GM23338 (cell line): ENCODE results near the gene VDR. TPM values are rescaled to one million over a fixed set of nuclear protein-coding genes. Genes with fewer than 3 reads are reported as not detected.

ENCODE experiments used
- ATAC-seq: fragments of 200-7000 bp; cut with Tn5 transposase; 3 replicates; pipeline ENCODE4 v1.9.1; 2020
- DNase-seq: peaks from one replicate; pipeline ENCODE4 v3.0.0-alpha.2; 2015; ENCODE audit warnings: low spot score
- H2AFZ ChIP-seq: fragments of 200-600 bp; sonication (generic); 2 replicates; pipeline ENCODE4 v1.8.0; 2016; ENCODE audit warnings: antibody characterized with exemption, mild to moderate bottlenecking, moderate library complexity
- H3F3A ChIP-seq: fragments of 200-600 bp; sonication (generic); replicated peaks from 2 replicates; pipeline ENCODE4 v1.8.0; 2017; ENCODE audit warnings: antibody characterized with exemption, mixed run types, low read depth
- H3K27ac ChIP-seq: fragments of 200-600 bp; sonication (generic); 2 replicates; pipeline ENCODE4 v1.6.1; 2016; ENCODE audit warnings: low read depth
- H3K27me3 ChIP-seq: fragments of 200-600 bp; sonication (generic); 2 replicates; pipeline ENCODE4 v1.8.0; 2016; ENCODE audit warnings: mild to moderate bottlenecking, mixed run types, moderate library complexity; ENCODE audit not compliant: insufficient read depth
- H3K36me3 ChIP-seq: fragments of 200-600 bp; sonication (generic); 2 replicates; pipeline ENCODE4 v1.8.0; 2016; ENCODE audit warnings: mild to moderate bottlenecking; ENCODE audit not compliant: insufficient read depth
- H3K4me1 ChIP-seq: fragments of 200-600 bp; sonication (generic); 2 replicates; pipeline ENCODE4 v1.8.0; 2016; ENCODE audit warnings: mild to moderate bottlenecking, moderate library complexity; ENCODE audit not compliant: insufficient read depth
- H3K4me2 ChIP-seq: fragments of 200-600 bp; sonication (generic); 2 replicates; pipeline ENCODE4 v1.7.1; 2017; ENCODE audit warnings: mixed run types
- H3K4me3 ChIP-seq: fragments of 200-600 bp; sonication (generic); 2 replicates; pipeline ENCODE4 v1.6.1; 2016; ENCODE audit warnings: mixed run types
- H3K79me2 ChIP-seq: fragments of 200-600 bp; sonication (generic); replicated peaks from 2 replicates; pipeline ENCODE4 v1.8.0; 2017; ENCODE audit warnings: mild to moderate bottlenecking; ENCODE audit not compliant: insufficient read depth
- H3K9me2 ChIP-seq: fragments of 200-600 bp; sonication (generic); 2 replicates; pipeline ENCODE4 v1.8.0; 2017; ENCODE audit not compliant: insufficient read depth
- H4K20me1 ChIP-seq: fragments of 200-600 bp; sonication (generic); replicated peaks from 2 replicates; pipeline ENCODE4 v1.8.0; 2017; ENCODE audit warnings: mild to moderate bottlenecking; ENCODE audit not compliant: insufficient read depth
- H3K27ac Mint-ChIP-seq: 2 replicates; pipeline ENCODE4 v1.8.0; 2020; ENCODE audit warnings: inconsistent platforms, mild to moderate bottlenecking, moderate library complexity, mixed read lengths
- H3K27me3 Mint-ChIP-seq: 3 replicates; pipeline ENCODE4 v1.8.0; 2022; ENCODE audit warnings: low read depth, mild to moderate bottlenecking, moderate library complexity, mixed read lengths, inconsistent platforms; ENCODE audit not compliant: insufficient read depth, poor library complexity
- H3K36me3 Mint-ChIP-seq: 3 replicates; pipeline ENCODE4 v1.8.0; 2021; ENCODE audit warnings: low read depth, mild to moderate bottlenecking, inconsistent platforms, moderate library complexity, mixed read lengths
- H3K4me1 Mint-ChIP-seq: 3 replicates; pipeline ENCODE4 v1.8.0; 2020; ENCODE audit warnings: mild to moderate bottlenecking, inconsistent platforms, mixed read lengths
- H3K4me3 Mint-ChIP-seq: 3 replicates; pipeline ENCODE4 v1.8.0; 2021; ENCODE audit warnings: moderate library complexity, mild to moderate bottlenecking, inconsistent platforms, mixed read lengths
- H3K9me3 Mint-ChIP-seq: 3 replicates; pipeline ENCODE4 v1.8.0; 2020; ENCODE audit warnings: moderate library complexity, mild to moderate bottlenecking, inconsistent platforms, mixed read lengths
- CREB1 ChIP-seq: fragments of 250-450 bp; sonication (Bioruptor Pico); IDR thresholded peaks from 2 replicates; pipeline ENCODE4 v1.5.0; 2020; ENCODE audit warnings: low read depth, mild to moderate bottlenecking, moderate library complexity
- CTCF ChIP-seq, 2 experiments: fragments of 200-600 bp in 1 of 2; sonication (generic) in 1 of 2; conservative IDR thresholded peaks; 2 replicates each; pipeline versions ENCODE4 v1.5.1 to v1.6.1; 2016 to 2017; ENCODE audit warnings: antibody characterized with exemption in 2 of 2, low read depth in 2 of 2, mild to moderate bottlenecking in 2 of 2, moderate library complexity in 1 of 2
- ETS1 ChIP-seq: IDR thresholded peaks from 2 replicates; pipeline ENCODE4 v1.6.1; 2016; ENCODE audit warnings: antibody characterized with exemption
- EZH2 ChIP-seq: fragments of 200-600 bp; sonication (generic); IDR thresholded peaks from one replicate; pipeline ENCODE4 v1.8.0; 2017; ENCODE audit warnings: antibody characterized with exemption, mild to moderate bottlenecking, low read depth; ENCODE audit not compliant: unreplicated experiment
- EZH2phosphoT487 ChIP-seq: fragments of 200-600 bp; sonication (generic); IDR thresholded peaks from one replicate; pipeline ENCODE4 v1.8.1; 2018; ENCODE audit warnings: antibody characterized with exemption; ENCODE audit not compliant: unreplicated experiment
- JUNB ChIP-seq: IDR thresholded peaks from one replicate; pipeline ENCODE4 v1.6.1; 2016; ENCODE audit warnings: antibody characterized with exemption; ENCODE audit not compliant: unreplicated experiment
- NANOG ChIP-seq: IDR thresholded peaks from 2 replicates; pipeline ENCODE4 v1.6.1; 2016; ENCODE audit warnings: antibody characterized with exemption, borderline replicate concordance
- POLR2AphosphoS5 ChIP-seq: IDR thresholded peaks from 2 replicates; pipeline ENCODE4 v1.6.1; 2016; ENCODE audit warnings: antibody characterized with exemption, low read depth
- REST ChIP-seq: IDR thresholded peaks from one replicate; pipeline ENCODE4 v1.6.1; 2018; ENCODE audit warnings: antibody characterized with exemption; ENCODE audit not compliant: unreplicated experiment
- STAT1 ChIP-seq: IDR thresholded peaks from one replicate; pipeline ENCODE4 v1.6.1; 2016; ENCODE audit warnings: antibody characterized with exemption; ENCODE audit not compliant: unreplicated experiment
- ZNF114 ChIP-seq: fragments of 250-450 bp; sonication (Bioruptor Pico); IDR thresholded peaks from 2 replicates; pipeline ENCODE4 v1.5.0; 2020; ENCODE audit warnings: mild to moderate bottlenecking, moderate library complexity
- ZNF331 ChIP-seq: fragments of 250-450 bp; sonication (Bioruptor Pico); IDR thresholded peaks from 2 replicates; pipeline ENCODE4 v1.5.0; 2020; ENCODE audit warnings: low read depth, mild to moderate bottlenecking, moderate library complexity
- ZNF462 ChIP-seq: fragments of 250-450 bp; sonication (Bioruptor Pico); IDR thresholded peaks from 2 replicates; pipeline ENCODE4 v1.5.0; 2020; ENCODE audit warnings: mild to moderate bottlenecking, moderate library complexity
- polyA plus RNA-seq: library from polyadenylated mRNA; unstranded; fragments of >200 nt; fragmentation: Nextera tagmentation; extraction: Ambion mirVana; gene quantifications from 2 replicates; pipeline ENCODE4 v1.2.1, GENCODE V29; 2016
- total RNA-seq: library from RNA; depleted of rRNA; stranded (reverse); fragments of >200 nt; shearing (Covaris generic); gene quantifications from 2 replicates; pipeline ENCODE4 v1.2.3, GENCODE V29; 2014

The VDR gene
- total and polyA plus RNA-seq, 2 experiments from 2014 or later, result 0.37 to 1.4 TPM

- Histone ChIP-seq H3K4me3 (no peak overlapping the region), H3K4me2 (no peak overlapping the region), H3F3A (no peaks in the 10 kb centered on the region), H2AFZ (no peak overlapping the region), H3K79me2 (peaks cover 30% of the 10 kb centered on the region), H3K9me2 (no peaks in the 10 kb centered on the region), H3K27ac (no peak overlapping the region), H3K4me1 (peaks cover 3% of the 10 kb centered on the region), H4K20me1 (peaks cover 13% of the 10 kb centered on the region), H3K27me3 (no peaks in the 10 kb centered on the region), H3K36me3 (peaks cover 10% of the 10 kb centered on the region)
- H3K4me3 Mint-ChIP-seq, result no peak overlapping the region
- DNase-seq (no peak), ATAC-seq (peak; percentile 25)
- peaks cover 7% of the 10 kb centered on the region for H3K27me3 Mint-ChIP-seq
- peak overlapping the region; percentile 78; the same call in 1 of the 2 replicates for H3K27ac Mint-ChIP-seq
- H3K36me3 Mint-ChIP-seq, result peaks cover 25% of the 10 kb centered on the region
- peaks cover 2% of the 10 kb centered on the region for H3K9me3 Mint-ChIP-seq
- peaks cover 48% of the 10 kb centered on the region for H3K4me1 Mint-ChIP-seq
- TF ChIP-seq REST (no peak), POLR2AphosphoS5 (no peak), STAT1 (no peak), ZNF462 (CRISPR knock-in tag) (no peak), CREB1 (CRISPR knock-in tag) (no peak), ZNF114 (no peak), CTCF (conservative IDR thresholded peaks at IDR 0.05; ENCODE audit: low read depth in 2 of 2) (no peak), ZNF331 (CRISPR knock-in tag) (no peak), EZH2 (no peak), NANOG (no peak), JUNB (no peak), ETS1 (no peak), EZH2phosphoT487 (no peak)
Measured at GRCh38 chr12:47798382-47798948, 106.3 kb downstream of the VDR start.
